ENCODE results near the gene CDCA8. TPM values are rescaled to one million over a fixed set of nuclear protein-coding genes. Genes with fewer than 3 reads are reported as not detected.
"Not testable (repeated sequence)": the region's sequence is repeated elsewhere in the genome, so short reads cannot be mapped to it uniquely, and the experiment has no call there.

CDCA8 gene
- total RNA-seq, 1 experiment from 2014 or later = 57.9 TPM

GRCh38 chr1:37731312-37732019, 39.1 kb downstream of the CDCA8 start:
- H3F3A ChIP-seq (ENCODE audit: insufficient read depth, low read depth) = no peaks in the 10 kb centered on the region; the same call in 1 of the 2 replicates
- ChIA-PET POLR2A (ENCODE audit: unreplicated experiment) (no interaction called here), CTCF (no interaction called here)
- peaks cover 5% of the 10 kb centered on the region for H3K4me1 ChIP-seq (replicated peaks; ENCODE audit: insufficient read depth)
- no peaks in the 10 kb centered on the region for H3K36me3 ChIP-seq (ENCODE audit: low read depth)
- H3K27ac ChIP-seq = no peak overlapping the region
- H3K4me3 ChIP-seq = no peak overlapping the region
- DNase-seq = no peak
- no peak overlapping the region for H3K4me2 ChIP-seq
- no peaks in the 10 kb centered on the region for H3K9me2 ChIP-seq (ENCODE audit: insufficient read depth)
- H2AFZ ChIP-seq = no peak overlapping the region
- H4K20me1 ChIP-seq (ENCODE audit: insufficient read depth) = no peaks in the 10 kb centered on the region
- H3K9me3 ChIP-seq (ENCODE audit: insufficient read depth, low read depth) = no peaks in the 10 kb centered on the region
- TF ChIP-seq CTCF (conservative IDR thresholded peaks at IDR 0.05) (no peak), EZH2 (IDR thresholded peaks at IDR 0.05; ENCODE audit: low read depth) (no peak)
- BruUV-seq (replicated peaks) = no TSS peak
- intact Hi-C loops (cut with micrococcal nuclease; ENCODE audit: unreplicated experiment) = no loop called here
- no peaks in the 10 kb centered on the region for H3K27me3 ChIP-seq (ENCODE audit: insufficient read depth, low read depth)
- no peaks in the 10 kb centered on the region for H3K79me2 ChIP-seq (ENCODE audit: low read depth)

GRCh38 chr1:37732111-37732780, 39.9 kb downstream of the CDCA8 start:
- Histone ChIP-seq H4K20me1 (ENCODE audit: insufficient read depth) (no peaks in the 10 kb centered on the region), H3F3A (ENCODE audit: insufficient read depth, low read depth) (no peaks in the 10 kb centered on the region; the same call in 1 of the 2 replicates), H3K9me3 (ENCODE audit: insufficient read depth, low read depth) (no peaks in the 10 kb centered on the region), H3K4me1 (replicated peaks; ENCODE audit: insufficient read depth) (peaks cover 5% of the 10 kb centered on the region), H2AFZ (no peak overlapping the region), H3K36me3 (ENCODE audit: low read depth) (no peaks in the 10 kb centered on the region), H3K4me3 (no peak overlapping the region), H3K27me3 (ENCODE audit: insufficient read depth, low read depth) (no peaks in the 10 kb centered on the region), H3K79me2 (ENCODE audit: low read depth) (peaks cover 4% of the 10 kb centered on the region; the same call in 1 of the 2 replicates), H3K4me2 (no peak overlapping the region), H3K27ac (no peak overlapping the region), H3K9me2 (ENCODE audit: insufficient read depth) (no peaks in the 10 kb centered on the region)
- TF ChIP-seq CTCF (conservative IDR thresholded peaks at IDR 0.05) = no peak
- TF ChIP-seq EZH2 (IDR thresholded peaks at IDR 0.05; ENCODE audit: low read depth) = no peak
- no peak for DNase-seq
- intact Hi-C loops (cut with micrococcal nuclease; ENCODE audit: unreplicated experiment) = no loop called here
- no TSS peak for BruUV-seq (replicated peaks)
- CTCF ChIA-PET = no interaction called here
- POLR2A ChIA-PET (ENCODE audit: unreplicated experiment) = no interaction called here

GRCh38 chr1:37734629-37735591, 42.6 kb downstream of the CDCA8 start:
- peaks cover 15% of the 10 kb centered on the region for H3F3A ChIP-seq (ENCODE audit: insufficient read depth, low read depth)
- POLR2A ChIA-PET (ENCODE audit: unreplicated experiment) = interaction anchor here (0.6 kb wide), 1 partner anchor 73 kb away, joined by 31 read pairs; the partner anchor contains the start of genes C1orf122 and YRDC
- no peaks in the 10 kb centered on the region for H3K27me3 ChIP-seq (ENCODE audit: insufficient read depth, low read depth)
- no peaks in the 10 kb centered on the region for H3K9me3 ChIP-seq (ENCODE audit: insufficient read depth, low read depth)
- no peak overlapping the region for H2AFZ ChIP-seq
- peaks cover 17% of the 10 kb centered on the region for H3K4me1 ChIP-seq (replicated peaks; ENCODE audit: insufficient read depth)
- H3K4me3 ChIP-seq = no peak overlapping the region
- CTCF ChIA-PET = interaction anchor here (0.6 kb wide), 1 partner anchor 240 kb away, joined by 3 read pairs; no protein-coding TSS in a partner anchor
- TF ChIP-seq CTCF (conservative IDR thresholded peaks at IDR 0.05) = no peak
- TF ChIP-seq EZH2 (IDR thresholded peaks at IDR 0.05; ENCODE audit: low read depth) = no peak
- no peak overlapping the region for H3K4me2 ChIP-seq
- no peak for DNase-seq
- BruUV-seq (replicated peaks) = no TSS peak
- H3K27ac ChIP-seq = no peak overlapping the region
- H3K36me3 ChIP-seq (ENCODE audit: low read depth) = no peaks in the 10 kb centered on the region
- no peaks in the 10 kb centered on the region for H3K9me2 ChIP-seq (ENCODE audit: insufficient read depth)
- intact Hi-C loops (cut with micrococcal nuclease; ENCODE audit: unreplicated experiment) = no loop called here
- peaks cover 13% of the 10 kb centered on the region; the same call in 1 of the 2 replicates for H3K79me2 ChIP-seq (ENCODE audit: low read depth)
- no peaks in the 10 kb centered on the region for H4K20me1 ChIP-seq (ENCODE audit: insufficient read depth)

- H2AFZ ChIP-seq; H3K36me3 ChIP-seq (ENCODE audit: low read depth); H3K9me3 ChIP-seq (ENCODE audit: insufficient read depth, low read depth); H3K4me3 ChIP-seq; BruUV-seq (replicated peaks); H3K9me2 ChIP-seq (ENCODE audit: insufficient read depth); DNase-seq; H3K27me3 ChIP-seq (ENCODE audit: insufficient read depth, low read depth); H3K4me2 ChIP-seq; CTCF ChIA-PET; POLR2A ChIA-PET (ENCODE audit: unreplicated experiment); H4K20me1 ChIP-seq (ENCODE audit: insufficient read depth); intact Hi-C loops (cut with micrococcal nuclease; ENCODE audit: unreplicated experiment); H3K27ac ChIP-seq: not testable (repeated sequence)
- Histone ChIP-seq H3K79me2 (ENCODE audit: low read depth) (peaks cover 13% of the 10 kb centered on the region; the same call in 1 of the 2 replicates), H3F3A (ENCODE audit: insufficient read depth, low read depth) (peaks cover 15% of the 10 kb centered on the region), H3K4me1 (replicated peaks; ENCODE audit: insufficient read depth) (peaks cover 14% of the 10 kb centered on the region)
These were observed 45.7 kb downstream of the CDCA8 start for GRCh38 chr1:37737975-37738374.

Measured in PC-9 (cell line).